Gastroesophageal sphincter (tissue), 4 donors: Measurements from ENCODE around the gene STK32B. TPM values are rescaled to one million over a fixed set of nuclear protein-coding genes. Genes with fewer than 3 reads are reported as not detected.

Experiments used
- ATAC-seq: fragments of 150-250 bp; one replicate; pipeline ENCODE4 v1.9.1; 2016; ENCODE audit warnings: mild to moderate bottlenecking, moderate library complexity
- H3K27ac ChIP-seq, 4 donors: fragments of 200-600 bp; sonication (generic) in 3 of 4; 1 replicate in 3 of 4; 2 replicates in 1 of 4; pipeline ENCODE4 v1.5.1; 2016 to 2019
- H3K27me3 ChIP-seq: fragments of 200-600 bp; sonication (generic); one replicate; pipeline ENCODE4 v1.5.1; 2019
- H3K36me3 ChIP-seq, 2 donors: fragments of 200-600 bp; sonication (generic); one replicate each; pipeline ENCODE4 v1.5.1; 2019; ENCODE audit warnings: control low read depth in 1 of 2
- H3K4me1 ChIP-seq, 3 donors: fragments of 200-600 bp; sonication (generic); 1 replicate in 2 of 3; 2 replicates in 1 of 3; pipeline ENCODE4 v1.5.1; 2016 to 2019; ENCODE audit warnings: control low read depth in 2 of 3
- H3K4me3 ChIP-seq, 2 donors: fragments of 200-600 bp; sonication (generic); one replicate each; pipeline ENCODE4 v1.5.1; 2019; ENCODE audit warnings: mild to moderate bottlenecking in 1 of 2, moderate library complexity in 1 of 2
- H3K9me3 ChIP-seq, 3 donors: fragments of 200-600 bp; sonication (generic); one replicate each; pipeline ENCODE4 v1.5.1; 2017 to 2019; ENCODE audit warnings: control low read depth in 2 of 3
- CTCF ChIP-seq, 4 experiments: fragments of 200-600 bp in 2 of 4; fragments of 450-650 bp in 2 of 4; sonication (generic) in 1 of 4; IDR thresholded peaks; one replicate each; pipeline ENCODE4 v1.5.1; 2017 to 2019; ENCODE audit warnings: antibody characterized with exemption in 4 of 4, mild to moderate bottlenecking in 2 of 4, moderate library complexity in 2 of 4
- EP300 ChIP-seq: sonication (generic); formaldehyde crosslinking; IDR thresholded peaks from one replicate; pipeline ENCODE4 v1.6.1; 2017; ENCODE audit warnings: antibody characterized with exemption, mild to moderate bottlenecking
- POLR2A ChIP-seq, 2 donors: fragments of 450-650 bp; IDR thresholded peaks; one replicate each; pipeline ENCODE4 v1.6.1; 2017; ENCODE audit warnings: antibody characterized with exemption in 2 of 2, mild to moderate bottlenecking in 2 of 2, moderate library complexity in 1 of 2
- POLR2AphosphoS5 ChIP-seq: sonication (generic); formaldehyde crosslinking; IDR thresholded peaks from one replicate; pipeline ENCODE4 v1.6.1; 2017; ENCODE audit warnings: antibody characterized with exemption
- WGBS, 2 donors: methylation state at CpG; one replicate each; pipeline ENCODE4 v1.1.5; 2018; ENCODE audit warnings: low coverage in 1 of 2; 5-methylcytosine and 5-hydroxymethylcytosine counted together
- total RNA-seq, 4 donors: library from RNA; depleted of rRNA; stranded (reverse); fragments of >200 nt; gene quantifications; one replicate each; pipeline ENCODE4 v1.1.0, GENCODE V29; 2016

STK32B gene
- total RNA-seq, 4 donors from 2014 or later, result 1.9 to 5.3 (median 2.4) TPM

GRCh38 chr4:5364406-5364805, 313.1 kb downstream of the STK32B start:
- Histone ChIP-seq H3K4me1 (no peaks in the 10 kb centered on the region), H3K27me3 (no peaks in the 10 kb centered on the region), H3K4me3 (no peak overlapping the region), H3K9me3 (no peaks in the 10 kb centered on the region), H3K36me3 (no peaks in the 10 kb centered on the region), H3K27ac (no peak overlapping the region)
- TF ChIP-seq EP300, result no peak
- no peak for TF ChIP-seq CTCF (IDR thresholded peaks at IDR 0.05)
- TF ChIP-seq POLR2AphosphoS5, result no peak
- no peak for TF ChIP-seq POLR2A (IDR thresholded peaks at IDR 0.05)
- 60 to 84% methylated on average over 1 to 3 of the region's 3 CpGs for WGBS, 2 donors
- no peak for ATAC-seq

GRCh38 chr4:5365071-5366008, 314.1 kb downstream of the STK32B start:
- TF ChIP-seq POLR2A (IDR thresholded peaks at IDR 0.05) (no peak), EP300 (no peak), POLR2AphosphoS5 (no peak), CTCF (IDR thresholded peaks at IDR 0.05) (no peak)
- no peaks in the 10 kb centered on the region for H3K36me3 ChIP-seq
- ATAC-seq, result no peak
- H3K27ac ChIP-seq, result no peak overlapping the region
- no peaks in the 10 kb centered on the region for H3K4me1 ChIP-seq
- 52 to 72% methylated on average over 10 to 11 of the region's 12 CpGs for WGBS, 2 donors
- H3K9me3 ChIP-seq, result no peaks in the 10 kb centered on the region
- no peak overlapping the region for H3K4me3 ChIP-seq
- H3K27me3 ChIP-seq, result no peaks in the 10 kb centered on the region

GRCh38 chr4:5366009-5366386, 314.7 kb downstream of the STK32B start:
- H3K36me3 ChIP-seq, result no peaks in the 10 kb centered on the region
- no peak overlapping the region for H3K27ac ChIP-seq
- 74 to 90% methylated on average over 2 to 3 of the region's 3 CpGs for WGBS, 2 donors
- ATAC-seq, result no peak
- H3K4me3 ChIP-seq, result no peak overlapping the region
- no peak for TF ChIP-seq CTCF (IDR thresholded peaks at IDR 0.05)
- TF ChIP-seq POLR2AphosphoS5, result no peak
- no peak for TF ChIP-seq EP300
- TF ChIP-seq POLR2A (IDR thresholded peaks at IDR 0.05), result no peak
- no peaks in the 10 kb centered on the region for H3K9me3 ChIP-seq
- H3K4me1 ChIP-seq, result no peaks in the 10 kb centered on the region
- no peaks in the 10 kb centered on the region for H3K27me3 ChIP-seq

- Histone ChIP-seq H3K4me3 (no peak overlapping the region), H3K4me1 (no peaks in the 10 kb centered on the region), H3K27ac (no peak overlapping the region), H3K9me3 (no peaks in the 10 kb centered on the region), H3K36me3 (no peaks in the 10 kb centered on the region), H3K27me3 (no peaks in the 10 kb centered on the region)
- ATAC-seq, result no peak
- TF ChIP-seq POLR2A (IDR thresholded peaks at IDR 0.05) (no peak), POLR2AphosphoS5 (no peak), EP300 (no peak), CTCF (IDR thresholded peaks at IDR 0.05) (no peak)
- 80 to 88% methylated on average over 3 to 4 of the region's 6 CpGs for WGBS, 2 donors
Observed at GRCh38 chr4:5366421-5366820, 315.1 kb downstream of the STK32B start.

- Histone ChIP-seq H3K27ac (no peak overlapping the region), H3K27me3 (no peaks in the 10 kb centered on the region), H3K4me1 (no peaks in the 10 kb centered on the region), H3K36me3 (no peaks in the 10 kb centered on the region), H3K9me3 (peaks cover 0 to 3% (median 0%) of the 10 kb centered on the region in 3 donors), H3K4me3 (no peak overlapping the region)
- TF ChIP-seq CTCF (IDR thresholded peaks at IDR 0.05) (no peak), POLR2A (IDR thresholded peaks at IDR 0.05) (no peak), EP300 (no peak), POLR2AphosphoS5 (no peak)
- ATAC-seq, result no peak
- 100% methylated on average over 1 to 2 of the region's 3 CpGs for WGBS, 2 donors
Observed at GRCh38 chr4:5368426-5368825, 317.1 kb downstream of the STK32B start.
